HT1080 (cell line): ENCODE results near the gene TBX3. TPM values are rescaled to one million over a fixed set of nuclear protein-coding genes. Genes with fewer than 3 reads are reported as not detected.

Source experiments
- DNase-seq: peaks from one replicate; pipeline ENCODE4 v3.0.0-alpha.2; 2015; ENCODE audit warnings: low read depth
- total RNA-seq: library from RNA; depleted of rRNA; stranded (reverse); fragments of >200 nt; shearing (Covaris generic); gene quantifications from 2 replicates; pipeline ENCODE4 v1.2.3, GENCODE V29; 2014

The TBX3 gene
- total RNA-seq, 1 experiment from 2014 or later: 18.4 TPM

GRCh38 chr12:114668886-114669288 lies 15.1 kb downstream of the TBX3 start:
- DNase-seq: no peak

- peak; percentile 86 for DNase-seq
These were observed 15.7 kb downstream of the TBX3 start for GRCh38 chr12:114668151-114668885.

- DNase-seq: no peak
These were observed 16.3 kb downstream of the TBX3 start for GRCh38 chr12:114667669-114668150.

GRCh38 chr12:114666746-114667668 lies 17.0 kb downstream of the TBX3 start:
- DNase-seq: no peak

GRCh38 chr12:114665411-114666260 lies 18.3 kb downstream of the TBX3 start:
- DNase-seq: no peak

GRCh38 chr12:114664651-114665320 lies 19.2 kb downstream of the TBX3 start:
- no peak for DNase-seq

GRCh38 chr12:114662512-114663177 lies 21.3 kb downstream of the TBX3 start:
- peak; percentile 86 for DNase-seq

- no peak for DNase-seq
These were observed 22.7 kb downstream of the TBX3 start for GRCh38 chr12:114661245-114661644.

- DNase-seq: no peak
These were observed 24.9 kb downstream of the TBX3 start for GRCh38 chr12:114659084-114659483.

- peak; percentile 32 for DNase-seq
These were observed 26.0 kb downstream of the TBX3 start for GRCh38 chr12:114658002-114658441.

GRCh38 chr12:114657597-114657920 lies 26.4 kb downstream of the TBX3 start:
- no peak for DNase-seq

GRCh38 chr12:114656906-114657596 lies 26.9 kb downstream of the TBX3 start:
- no peak for DNase-seq

- DNase-seq: no peak
These were observed 27.8 kb downstream of the TBX3 start for GRCh38 chr12:114655934-114656749.

GRCh38 chr12:114649585-114649984 lies 34.4 kb downstream of the TBX3 start:
- no peak for DNase-seq

GRCh38 chr12:114648711-114649110 lies 35.3 kb downstream of the TBX3 start:
- no peak for DNase-seq

GRCh38 chr12:114638790-114639435 lies 45.1 kb downstream of the TBX3 start:
- no peak for DNase-seq

- no peak for DNase-seq
These were observed 47.1 kb downstream of the TBX3 start for GRCh38 chr12:114636723-114637480.
